ENCODE measurements around the gene BLTP1. TPM values are rescaled to one million over a fixed set of nuclear protein-coding genes. Genes with fewer than 3 reads are reported as not detected.
A peak's percentile ranks its signal among the peaks of the same experiment; 100 is the strongest.

Gene BLTP1
- total and polyA plus RNA-seq, 9 of the 15 experiments (the other 6 are each of a cell fraction or from before 2014, with no cell fraction given): 2.8 to 26.0 (median 13.1) TPM

- TF ChIP-seq, protein P1, sequence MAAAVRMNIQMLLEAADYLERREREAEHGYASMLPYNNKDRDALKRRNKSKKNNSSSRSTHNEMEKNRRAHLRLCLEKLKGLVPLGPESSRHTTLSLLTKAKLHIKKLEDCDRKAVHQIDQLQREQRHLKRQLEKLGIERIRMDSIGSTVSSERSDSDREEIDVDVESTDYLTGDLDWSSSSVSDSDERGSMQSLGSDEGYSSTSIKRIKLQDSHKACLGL (CRISPR knock-in tag; IDR thresholded peaks at IDR 0.05; ENCODE audit: borderline replicate concordance, poor library complexity, severe bottlenecking): no peak
- TF ChIP-seq, protein P2, sequence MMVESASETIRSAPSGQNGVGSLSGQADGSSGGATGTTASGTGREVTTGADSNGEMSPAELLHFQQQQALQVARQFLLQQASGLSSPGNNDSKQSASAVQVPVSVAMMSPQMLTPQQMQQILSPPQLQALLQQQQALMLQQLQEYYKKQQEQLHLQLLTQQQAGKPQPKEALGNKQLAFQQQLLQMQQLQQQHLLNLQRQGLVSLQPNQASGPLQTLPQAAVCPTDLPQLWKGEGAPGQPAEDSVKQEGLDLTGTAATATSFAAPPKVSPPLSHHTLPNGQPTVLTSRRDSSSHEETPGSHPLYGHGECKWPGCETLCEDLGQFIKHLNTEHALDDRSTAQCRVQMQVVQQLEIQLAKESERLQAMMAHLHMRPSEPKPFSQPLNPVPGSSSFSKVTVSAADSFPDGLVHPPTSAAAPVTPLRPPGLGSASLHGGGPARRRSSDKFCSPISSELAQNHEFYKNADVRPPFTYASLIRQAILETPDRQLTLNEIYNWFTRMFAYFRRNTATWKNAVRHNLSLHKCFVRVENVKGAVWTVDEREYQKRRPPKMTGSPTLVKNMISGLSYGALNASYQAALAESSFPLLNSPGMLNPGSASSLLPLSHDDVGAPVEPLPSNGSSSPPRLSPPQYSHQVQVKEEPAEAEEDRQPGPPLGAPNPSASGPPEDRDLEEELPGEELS (CRISPR knock-in tag; IDR thresholded peaks at IDR 0.05; ENCODE audit: borderline replicate concordance): 0 out of 2 replicates have a peak, but pooled peaks have one; percentile 48
- peak; percentile 96 to 97 for TF ChIP-seq NRF1 (conservative IDR thresholded peaks at IDR 0.05 in 1 of 2, IDR thresholded peaks at IDR 0.05 in 1 of 2)
- peak; percentile 81 for TF ChIP-seq POLR2AphosphoS5 (IDR thresholded peaks at IDR 0.05; ENCODE audit: control insufficient read depth, insufficient read depth, low read depth, low read length)
- no peak for TF ChIP-seq IRF2 (CRISPR knock-in tag; IDR thresholded peaks at IDR 0.05)
- peak; percentile 12; the same call in 1 of the 2 replicates for TF ChIP-seq TCF3 (CRISPR knock-in tag; IDR thresholded peaks at IDR 0.05)
- TF ChIP-seq RBBP5 (IDR thresholded peaks at IDR 0.05; ENCODE audit: borderline replicate concordance, insufficient read depth, low read length, poor library complexity, severe bottlenecking): peak; percentile 91
- TF ChIP-seq ATF1 (CRISPR knock-in tag; IDR thresholded peaks at IDR 0.05): peak; percentile 89
- peak; percentile 99 for TF ChIP-seq ATF1 (tag; IDR thresholded peaks at IDR 0.05)
- TF ChIP-seq, protein P3, sequence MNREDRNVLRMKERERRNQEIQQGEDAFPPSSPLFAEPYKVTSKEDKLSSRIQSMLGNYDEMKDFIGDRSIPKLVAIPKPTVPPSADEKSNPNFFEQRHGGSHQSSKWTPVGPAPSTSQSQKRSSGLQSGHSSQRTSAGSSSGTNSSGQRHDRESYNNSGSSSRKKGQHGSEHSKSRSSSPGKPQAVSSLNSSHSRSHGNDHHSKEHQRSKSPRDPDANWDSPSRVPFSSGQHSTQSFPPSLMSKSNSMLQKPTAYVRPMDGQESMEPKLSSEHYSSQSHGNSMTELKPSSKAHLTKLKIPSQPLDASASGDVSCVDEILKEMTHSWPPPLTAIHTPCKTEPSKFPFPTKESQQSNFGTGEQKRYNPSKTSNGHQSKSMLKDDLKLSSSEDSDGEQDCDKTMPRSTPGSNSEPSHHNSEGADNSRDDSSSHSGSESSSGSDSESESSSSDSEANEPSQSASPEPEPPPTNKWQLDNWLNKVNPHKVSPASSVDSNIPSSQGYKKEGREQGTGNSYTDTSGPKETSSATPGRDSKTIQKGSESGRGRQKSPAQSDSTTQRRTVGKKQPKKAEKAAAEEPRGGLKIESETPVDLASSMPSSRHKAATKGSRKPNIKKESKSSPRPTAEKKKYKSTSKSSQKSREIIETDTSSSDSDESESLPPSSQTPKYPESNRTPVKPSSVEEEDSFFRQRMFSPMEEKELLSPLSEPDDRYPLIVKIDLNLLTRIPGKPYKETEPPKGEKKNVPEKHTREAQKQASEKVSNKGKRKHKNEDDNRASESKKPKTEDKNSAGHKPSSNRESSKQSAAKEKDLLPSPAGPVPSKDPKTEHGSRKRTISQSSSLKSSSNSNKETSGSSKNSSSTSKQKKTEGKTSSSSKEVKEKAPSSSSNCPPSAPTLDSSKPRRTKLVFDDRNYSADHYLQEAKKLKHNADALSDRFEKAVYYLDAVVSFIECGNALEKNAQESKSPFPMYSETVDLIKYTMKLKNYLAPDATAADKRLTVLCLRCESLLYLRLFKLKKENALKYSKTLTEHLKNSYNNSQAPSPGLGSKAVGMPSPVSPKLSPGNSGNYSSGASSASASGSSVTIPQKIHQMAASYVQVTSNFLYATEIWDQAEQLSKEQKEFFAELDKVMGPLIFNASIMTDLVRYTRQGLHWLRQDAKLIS (CRISPR knock-in tag; IDR thresholded peaks at IDR 0.05): 0 out of 2 replicates have a peak, but pooled peaks have one; percentile 48
- peak; percentile 46 for TF ChIP-seq ATF7 (IDR thresholded peaks at IDR 0.05)
- TF ChIP-seq, protein P4, sequence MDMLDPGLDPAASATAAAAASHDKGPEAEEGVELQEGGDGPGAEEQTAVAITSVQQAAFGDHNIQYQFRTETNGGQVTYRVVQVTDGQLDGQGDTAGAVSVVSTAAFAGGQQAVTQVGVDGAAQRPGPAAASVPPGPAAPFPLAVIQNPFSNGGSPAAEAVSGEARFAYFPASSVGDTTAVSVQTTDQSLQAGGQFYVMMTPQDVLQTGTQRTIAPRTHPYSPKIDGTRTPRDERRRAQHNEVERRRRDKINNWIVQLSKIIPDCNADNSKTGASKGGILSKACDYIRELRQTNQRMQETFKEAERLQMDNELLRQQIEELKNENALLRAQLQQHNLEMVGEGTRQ (CRISPR knock-in tag; IDR thresholded peaks at IDR 0.05): no peak
- TF ChIP-seq, protein P5, sequence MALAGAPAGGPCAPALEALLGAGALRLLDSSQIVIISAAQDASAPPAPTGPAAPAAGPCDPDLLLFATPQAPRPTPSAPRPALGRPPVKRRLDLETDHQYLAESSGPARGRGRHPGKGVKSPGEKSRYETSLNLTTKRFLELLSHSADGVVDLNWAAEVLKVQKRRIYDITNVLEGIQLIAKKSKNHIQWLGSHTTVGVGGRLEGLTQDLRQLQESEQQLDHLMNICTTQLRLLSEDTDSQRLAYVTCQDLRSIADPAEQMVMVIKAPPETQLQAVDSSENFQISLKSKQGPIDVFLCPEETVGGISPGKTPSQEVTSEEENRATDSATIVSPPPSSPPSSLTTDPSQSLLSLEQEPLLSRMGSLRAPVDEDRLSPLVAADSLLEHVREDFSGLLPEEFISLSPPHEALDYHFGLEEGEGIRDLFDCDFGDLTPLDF (CRISPR knock-in tag; IDR thresholded peaks at IDR 0.05): no peak
- TF ChIP-seq E2F6 (IDR thresholded peaks at IDR 0.05; ENCODE audit: borderline replicate concordance in 1 of 2, extremely low read depth in 1 of 2, insufficient read depth in 1 of 2, insufficient read length in 1 of 2, low read depth in 1 of 2, low read length in 1 of 2, poor library complexity in 1 of 2, severe bottlenecking in 1 of 2): peak; percentile 34 to 63
Measured at GRCh38 chr4:122151982-122152710, at the start of gene BLTP1 (continued).

All from K562 (cell line).